OCI-LY7 (cell line): ENCODE measurements around the gene NBEAL1.

Source experiments
- EZH2phosphoT487 ChIP-seq: fragments of 200-600 bp; sonication (generic); IDR thresholded peaks from 2 replicates; pipeline ENCODE4 v1.6.1; 2018; ENCODE audit warnings: low read depth, borderline replicate concordance, mild to moderate bottlenecking, mixed run types, antibody characterized with exemption, low read length, moderate library complexity, mixed read lengths
- TF ChIP-seq, protein P1 (sequence below): fragments of 200-600 bp; sonication (generic); conservative IDR thresholded peaks from 2 replicates; pipeline ENCODE4 v1.5.1; 2014; ENCODE audit warnings: mild to moderate bottlenecking, antibody characterized with exemption, low read length, moderate library complexity, mixed read lengths

DNA sequence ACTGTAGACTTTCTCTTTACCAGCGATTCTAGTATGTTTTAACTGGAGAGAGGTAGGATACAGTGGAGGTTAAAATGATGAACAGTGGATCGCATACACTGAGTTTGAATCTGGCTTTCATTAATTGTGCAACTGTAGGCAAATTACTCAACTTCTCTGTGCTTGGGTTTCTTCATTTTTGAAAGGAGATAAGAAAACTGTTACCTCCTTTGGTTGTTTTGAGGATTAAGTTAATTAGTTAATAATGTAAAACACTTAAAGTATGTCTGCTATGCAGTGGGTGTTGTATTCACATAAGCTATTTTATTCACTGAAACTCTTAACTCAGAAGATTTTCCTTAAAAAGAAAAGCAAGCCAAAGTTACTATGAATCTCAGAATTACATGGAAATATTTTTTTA, 112.3 kb downstream of the NBEAL1 start:
- TF ChIP-seq, protein P1, sequence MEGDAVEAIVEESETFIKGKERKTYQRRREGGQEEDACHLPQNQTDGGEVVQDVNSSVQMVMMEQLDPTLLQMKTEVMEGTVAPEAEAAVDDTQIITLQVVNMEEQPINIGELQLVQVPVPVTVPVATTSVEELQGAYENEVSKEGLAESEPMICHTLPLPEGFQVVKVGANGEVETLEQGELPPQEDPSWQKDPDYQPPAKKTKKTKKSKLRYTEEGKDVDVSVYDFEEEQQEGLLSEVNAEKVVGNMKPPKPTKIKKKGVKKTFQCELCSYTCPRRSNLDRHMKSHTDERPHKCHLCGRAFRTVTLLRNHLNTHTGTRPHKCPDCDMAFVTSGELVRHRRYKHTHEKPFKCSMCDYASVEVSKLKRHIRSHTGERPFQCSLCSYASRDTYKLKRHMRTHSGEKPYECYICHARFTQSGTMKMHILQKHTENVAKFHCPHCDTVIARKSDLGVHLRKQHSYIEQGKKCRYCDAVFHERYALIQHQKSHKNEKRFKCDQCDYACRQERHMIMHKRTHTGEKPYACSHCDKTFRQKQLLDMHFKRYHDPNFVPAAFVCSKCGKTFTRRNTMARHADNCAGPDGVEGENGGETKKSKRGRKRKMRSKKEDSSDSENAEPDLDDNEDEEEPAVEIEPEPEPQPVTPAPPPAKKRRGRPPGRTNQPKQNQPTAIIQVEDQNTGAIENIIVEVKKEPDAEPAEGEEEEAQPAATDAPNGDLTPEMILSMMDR: no peak
- TF ChIP-seq EZH2phosphoT487: no peak
